PC-3 (cell line): ENCODE results near the gene PRR15. TPM values are rescaled to one million over a fixed set of nuclear protein-coding genes. Genes with fewer than 3 reads are reported as not detected.
A peak's percentile ranks its signal among the peaks of the same experiment; 100 is the strongest.

Experiments
- ATAC-seq: fragments of 200-7000 bp; cut with Tn5 transposase; 2 replicates; pipeline ENCODE4 v1.9.1; 2020; ENCODE audit warnings: mild to moderate bottlenecking, moderate library complexity
- BruUV-seq: library from RNA; stranded (reverse); fragments of 400-500 nt; replicated peaks from 2 replicates; lab custom pipeline; 2021; lab: Mats Ljungman, UMichigan
- CTCF ChIA-PET: fragments of 300-600 bp; sonication (Branson Sonifier 250); formaldehyde crosslinking; loops from one replicate; lab custom pipeline; 2022; ENCODE audit warnings: antibody characterized with exemption; lab: Charles Lee
- POLR2A ChIA-PET: fragments of 300-600 bp; sonication (Branson Sonifier 250); formaldehyde crosslinking; loops from one replicate; lab custom pipeline; 2022; ENCODE audit warnings: antibody characterized with exemption; ENCODE audit not compliant: unreplicated experiment; lab: Charles Lee
- DNase-seq: peaks from one replicate; pipeline ENCODE4 v3.0.0-alpha.2; 2015
- H2AFZ ChIP-seq: fragments of 300-600 bp; sonication (generic); 2 replicates; pipeline ENCODE4 v1.6.0; 2016; ENCODE audit warnings: antibody characterized with exemption, low read length
- H3F3A ChIP-seq: fragments of 300-600 bp; sonication (generic); one replicate; pipeline ENCODE4 v1.6.0; 2017; ENCODE audit warnings: antibody characterized with exemption, low read length, control low read depth, mild to moderate bottlenecking; ENCODE audit not compliant: unreplicated experiment
- H3K27ac ChIP-seq: fragments of 300-600 bp; sonication (generic); 2 replicates; pipeline ENCODE4 v1.5.1; 2016; ENCODE audit warnings: mild to moderate bottlenecking, low read length
- H3K27me3 ChIP-seq: fragments of 300-600 bp; sonication (generic); 2 replicates; pipeline ENCODE4 v1.6.1; 2016; ENCODE audit warnings: low read length, mixed read lengths
- H3K36me3 ChIP-seq: fragments of 300-600 bp; sonication (generic); 2 replicates; pipeline ENCODE4 v1.6.1; 2016; ENCODE audit warnings: low read depth, mixed run types, low read length, mixed read lengths
- H3K4me1 ChIP-seq: fragments of 300-600 bp; sonication (generic); 2 replicates; pipeline ENCODE4 v1.5.1; 2016; ENCODE audit warnings: low read length; ENCODE audit not compliant: insufficient read depth
- H3K4me2 ChIP-seq: fragments of 300-600 bp; sonication (generic); 2 replicates; pipeline ENCODE4 v1.6.0; 2016; ENCODE audit warnings: low read length
- H3K4me3 ChIP-seq: fragments of 300-600 bp; sonication (generic); 2 replicates; pipeline ENCODE4 v1.5.1; 2016; ENCODE audit warnings: mild to moderate bottlenecking, low read length, mixed read lengths
- H3K79me2 ChIP-seq: fragments of 300-600 bp; sonication (generic); 2 replicates; pipeline ENCODE4 v1.6.1; 2017; ENCODE audit warnings: low read length, mixed read lengths
- H3K9ac ChIP-seq: fragments of 300-600 bp; sonication (generic); 2 replicates; pipeline ENCODE4 v1.6.0; 2016; ENCODE audit warnings: mild to moderate bottlenecking, low read length
- H3K9me2 ChIP-seq: fragments of 300-600 bp; sonication (generic); replicated peaks from 2 replicates; pipeline ENCODE4 v1.6.1; 2016; ENCODE audit warnings: mixed run types, low read length, mixed read lengths
- H3K9me3 ChIP-seq: fragments of 300-600 bp; sonication (generic); 2 replicates; pipeline ENCODE4 v1.6.1; 2016; ENCODE audit warnings: low read length, mixed read lengths
- H4K20me1 ChIP-seq: fragments of 300-600 bp; sonication (generic); 2 replicates; pipeline ENCODE4 v1.6.1; 2016; ENCODE audit warnings: low read length, mixed read lengths
- EZH2 ChIP-seq: fragments of 300-600 bp; sonication (generic); IDR thresholded peaks from one replicate; pipeline ENCODE4 v1.6.1; 2017; ENCODE audit warnings: antibody characterized with exemption, mild to moderate bottlenecking, low read length; ENCODE audit not compliant: unreplicated experiment
- EZH2phosphoT487 ChIP-seq: fragments of 300-600 bp; sonication (generic); IDR thresholded peaks from 2 replicates; pipeline ENCODE4 v1.6.1; 2018; ENCODE audit warnings: mild to moderate bottlenecking, antibody characterized with exemption, low read length, borderline replicate concordance
- intact Hi-C: fragments of 100-400 bp; cut with micrococcal nuclease; formaldehyde crosslinking; loops from 2 replicates; pipeline ENCODE4 v1.9.0; 2023
- total RNA-seq: library from RNA; depleted of rRNA; stranded (reverse); fragments of >200 nt; gene quantifications from 2 replicates; pipeline ENCODE4 v1.2.3, GENCODE V29; 2014
- TF ChIP-seq, protein P1 (sequence below): fragments of 300-600 bp; sonication (generic); conservative IDR thresholded peaks from 2 replicates; pipeline ENCODE4 v1.5.1; 2017; ENCODE audit warnings: antibody characterized with exemption, low read depth, mild to moderate bottlenecking, low read length

The PRR15 gene
- total RNA-seq, 1 experiment from 2014 or later, result 23.4 TPM

DNA sequence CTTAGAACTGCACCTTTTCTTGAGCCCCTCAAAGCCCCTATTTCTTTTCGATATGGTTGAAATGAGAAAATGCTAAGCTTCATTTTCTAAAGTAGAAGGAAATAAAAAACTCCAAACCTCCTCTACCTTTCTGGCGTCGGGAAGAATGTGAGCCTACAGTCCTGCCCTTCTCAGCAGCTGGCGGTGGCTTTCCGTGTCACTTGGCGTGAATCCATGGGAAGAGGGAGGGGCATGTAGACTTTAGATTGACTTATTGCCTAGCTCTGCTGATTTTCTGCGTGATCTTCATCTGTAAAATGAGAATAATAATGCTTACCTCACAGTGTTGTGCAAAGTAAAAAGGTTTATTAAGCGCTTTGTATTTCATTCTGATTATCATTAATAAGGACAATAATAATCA, 35.0 kb downstream of the PRR15 start:
- H3K9me3 ChIP-seq, result no peaks in the 10 kb centered on the region
- no TSS peak for BruUV-seq
- ATAC-seq, result no peak
- H3K4me2 ChIP-seq, result no peak overlapping the region
- H3F3A ChIP-seq, result no peaks in the 10 kb centered on the region
- no peaks in the 10 kb centered on the region for H3K27me3 ChIP-seq
- peaks cover 5% of the 10 kb centered on the region for H3K4me1 ChIP-seq
- no peaks in the 10 kb centered on the region for H3K79me2 ChIP-seq
- TF ChIP-seq, protein P1, sequence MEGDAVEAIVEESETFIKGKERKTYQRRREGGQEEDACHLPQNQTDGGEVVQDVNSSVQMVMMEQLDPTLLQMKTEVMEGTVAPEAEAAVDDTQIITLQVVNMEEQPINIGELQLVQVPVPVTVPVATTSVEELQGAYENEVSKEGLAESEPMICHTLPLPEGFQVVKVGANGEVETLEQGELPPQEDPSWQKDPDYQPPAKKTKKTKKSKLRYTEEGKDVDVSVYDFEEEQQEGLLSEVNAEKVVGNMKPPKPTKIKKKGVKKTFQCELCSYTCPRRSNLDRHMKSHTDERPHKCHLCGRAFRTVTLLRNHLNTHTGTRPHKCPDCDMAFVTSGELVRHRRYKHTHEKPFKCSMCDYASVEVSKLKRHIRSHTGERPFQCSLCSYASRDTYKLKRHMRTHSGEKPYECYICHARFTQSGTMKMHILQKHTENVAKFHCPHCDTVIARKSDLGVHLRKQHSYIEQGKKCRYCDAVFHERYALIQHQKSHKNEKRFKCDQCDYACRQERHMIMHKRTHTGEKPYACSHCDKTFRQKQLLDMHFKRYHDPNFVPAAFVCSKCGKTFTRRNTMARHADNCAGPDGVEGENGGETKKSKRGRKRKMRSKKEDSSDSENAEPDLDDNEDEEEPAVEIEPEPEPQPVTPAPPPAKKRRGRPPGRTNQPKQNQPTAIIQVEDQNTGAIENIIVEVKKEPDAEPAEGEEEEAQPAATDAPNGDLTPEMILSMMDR, result no peak
- TF ChIP-seq EZH2, result no peak
- TF ChIP-seq EZH2phosphoT487, result no peak
- no peak overlapping the region for H3K9ac ChIP-seq
- H2AFZ ChIP-seq, result no peak overlapping the region
- no peaks in the 10 kb centered on the region for H3K9me2 ChIP-seq
- intact Hi-C loops, result no loop called here
- DNase-seq, result peak; percentile 26
- ChIA-PET CTCF (interaction anchor here (0.5 kb wide), 1 partner anchor 10 kb away, joined by 5 read pairs; no protein-coding TSS in a partner anchor), POLR2A (no interaction called here)
- no peak overlapping the region for H3K4me3 ChIP-seq
- H3K36me3 ChIP-seq, result no peaks in the 10 kb centered on the region
- no peak overlapping the region for H3K27ac ChIP-seq
- no peaks in the 10 kb centered on the region for H4K20me1 ChIP-seq

DNA sequence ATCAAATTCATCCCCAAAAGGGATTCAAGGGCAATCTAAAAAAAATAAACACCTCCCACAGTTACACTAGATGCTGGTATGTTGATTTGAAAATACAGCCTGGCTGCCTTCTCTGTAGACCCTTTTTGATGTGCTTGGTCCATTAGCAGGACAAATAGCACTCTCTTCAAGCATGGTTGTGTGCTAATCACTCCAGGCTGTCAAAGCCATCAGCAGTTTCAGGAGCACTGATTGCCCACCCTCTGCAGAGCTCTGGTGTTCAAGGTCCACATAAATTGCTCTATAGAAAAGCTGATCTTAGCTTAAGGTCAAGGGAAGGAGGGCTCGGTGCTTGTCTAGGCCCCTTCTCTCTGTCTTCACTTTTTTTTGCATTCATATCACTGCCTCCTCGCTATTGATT, 35.4 kb downstream of the PRR15 start:
- H3K9me3 ChIP-seq, result no peaks in the 10 kb centered on the region
- H4K20me1 ChIP-seq, result no peaks in the 10 kb centered on the region
- H3K27ac ChIP-seq, result no peak overlapping the region
- no TSS peak for BruUV-seq
- no peaks in the 10 kb centered on the region for H3K27me3 ChIP-seq
- H3F3A ChIP-seq, result no peaks in the 10 kb centered on the region
- DNase-seq (no peak), ATAC-seq (no peak)
- no peaks in the 10 kb centered on the region for H3K9me2 ChIP-seq
- H3K4me3 ChIP-seq, result no peak overlapping the region
- ChIA-PET POLR2A (interaction anchor here (0.7 kb wide), 1 partner anchor 714 kb away, joined by 3 read pairs; no protein-coding TSS in a partner anchor), CTCF (interaction anchor here (0.5 kb wide), 1 partner anchor 10 kb away, joined by 5 read pairs; no protein-coding TSS in a partner anchor)
- peaks cover under 1% of the 10 kb centered on the region; the same call in 1 of the 2 replicates for H3K4me1 ChIP-seq
- no peaks in the 10 kb centered on the region for H3K36me3 ChIP-seq
- no peaks in the 10 kb centered on the region for H3K79me2 ChIP-seq
- H3K4me2 ChIP-seq, result no peak overlapping the region
- H3K9ac ChIP-seq, result no peak overlapping the region
- H2AFZ ChIP-seq, result no peak overlapping the region
- intact Hi-C loops, result no loop called here
- TF ChIP-seq EZH2phosphoT487 (no peak), EZH2 (no peak)
- TF ChIP-seq, protein P1, result no peak

DNA sequence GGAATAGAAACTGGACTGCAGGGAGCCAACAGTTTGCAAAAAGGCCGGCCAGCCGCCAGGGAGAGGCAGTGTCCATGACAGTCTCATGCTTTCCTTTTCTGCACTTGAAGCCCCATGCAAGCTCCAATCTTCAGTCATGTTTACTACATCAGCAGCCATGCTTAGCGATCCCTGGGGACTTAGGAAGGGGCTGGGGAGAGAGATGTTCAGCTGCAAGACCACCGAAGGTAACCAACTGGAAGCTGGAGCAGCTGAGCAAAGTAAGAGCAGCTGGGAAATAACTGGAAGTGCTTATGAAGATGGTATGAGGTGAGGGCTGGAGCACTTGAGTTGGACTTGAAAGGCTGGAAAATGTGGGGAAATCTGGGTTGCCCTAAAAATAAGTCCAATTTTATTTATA, 37.0 kb downstream of the PRR15 start:
- Histone ChIP-seq H3K27me3 (no peaks in the 10 kb centered on the region), H2AFZ (no peak overlapping the region), H3K4me2 (no peak overlapping the region), H4K20me1 (no peaks in the 10 kb centered on the region), H3K4me1 (peaks cover 6% of the 10 kb centered on the region), H3F3A (peaks cover 1% of the 10 kb centered on the region), H3K4me3 (no peak overlapping the region), H3K9ac (no peak overlapping the region), H3K9me3 (no peaks in the 10 kb centered on the region), H3K79me2 (no peaks in the 10 kb centered on the region), H3K36me3 (no peaks in the 10 kb centered on the region), H3K9me2 (no peaks in the 10 kb centered on the region), H3K27ac (no peak overlapping the region)
- DNase-seq (no peak), ATAC-seq (no peak)
- no TSS peak for BruUV-seq
- ChIA-PET CTCF (no interaction called here), POLR2A (no interaction called here)
- TF ChIP-seq EZH2 (no peak), EZH2phosphoT487 (no peak)
- TF ChIP-seq, protein P1, result no peak
- intact Hi-C loops, result loop anchor here (10.0 kb wide), 3 partner anchors 406 to 676 kb away; partner anchors contain the start of genes CHN2 and CPVL
